Neuronal stem cell (in vitro differentiated cells): ENCODE results near the gene ZFYVE1.

Experiments used
- DNase-seq: peaks from one replicate; pipeline ENCODE4 v3.0.0-alpha.2; 2013; ENCODE audit warnings: low spot score
- H2AFZ ChIP-seq: one replicate; pipeline ENCODE4 v1.6.1; 2013; ENCODE audit warnings: mild to moderate bottlenecking, low read length, inconsistent platforms
- H2AK5ac ChIP-seq: 2 replicates; pipeline ENCODE4 v1.6.1; 2013; ENCODE audit warnings: low read depth, mild to moderate bottlenecking, inconsistent platforms, low read length, moderate library complexity, mixed read lengths
- H2BK120ac ChIP-seq: 2 replicates; pipeline ENCODE4 v1.6.1; 2013; ENCODE audit warnings: low read depth, mild to moderate bottlenecking, inconsistent platforms, low read length, moderate library complexity, mixed read lengths
- H2BK12ac ChIP-seq: one replicate; pipeline ENCODE4 v1.6.1; 2013; ENCODE audit warnings: low read length, inconsistent platforms
- H2BK15ac ChIP-seq: 2 replicates; pipeline ENCODE4 v1.6.1; 2013; ENCODE audit warnings: mild to moderate bottlenecking, low read length, inconsistent platforms, mixed read lengths
- H2BK5ac ChIP-seq: one replicate; pipeline ENCODE4 v1.6.1; 2013; ENCODE audit warnings: inconsistent platforms, mild to moderate bottlenecking, low read length, moderate library complexity
- H3K14ac ChIP-seq: one replicate; pipeline ENCODE4 v1.6.1; 2013; ENCODE audit warnings: low read length, inconsistent platforms
- H3K18ac ChIP-seq: 2 replicates; pipeline ENCODE4 v1.6.1; 2013; ENCODE audit warnings: low read length, inconsistent platforms
- H3K23ac ChIP-seq: 2 replicates; pipeline ENCODE4 v1.6.1; 2013; ENCODE audit warnings: low read depth, mild to moderate bottlenecking, mixed read lengths, low read length, inconsistent platforms; ENCODE audit not compliant: poor library complexity
- H3K27ac ChIP-seq: replicated peaks from 3 replicates; pipeline ENCODE4 v1.5.1; 2013; ENCODE audit warnings: low read length, inconsistent platforms
- H3K27me3 ChIP-seq, 3 experiments: 2 replicates each; pipeline ENCODE4 v1.6.1; 2013; ENCODE audit warnings: low read length in 3 of 3, mild to moderate bottlenecking in 2 of 3, inconsistent platforms in 1 of 3, low read depth in 1 of 3, mixed read lengths in 1 of 3, moderate library complexity in 1 of 3; ENCODE audit not compliant: control insufficient read depth in 3 of 3, insufficient read depth in 3 of 3
- H3K36me3 ChIP-seq, 2 donors: replicated peaks in 1 of 2; 2 replicates each; pipeline ENCODE4 v1.6.1; 2013; ENCODE audit warnings: low read length in 2 of 2; ENCODE audit not compliant: control insufficient read depth in 2 of 2, insufficient read depth in 2 of 2
- H3K4ac ChIP-seq: 2 replicates; pipeline ENCODE4 v1.6.1; 2013; ENCODE audit warnings: inconsistent platforms, mild to moderate bottlenecking, low read length, moderate library complexity
- H3K4me1 ChIP-seq, 2 donors: 1 replicate in 1 of 2; 2 replicates in 1 of 2; pipeline ENCODE4 v1.6.1; 2013; ENCODE audit warnings: low read length in 2 of 2, low read depth in 1 of 2; ENCODE audit not compliant: control insufficient read depth in 2 of 2, insufficient read depth in 1 of 2
- H3K4me2 ChIP-seq: one replicate; pipeline ENCODE4 v1.6.1; 2013; ENCODE audit warnings: mild to moderate bottlenecking, low read length, inconsistent platforms; ENCODE audit not compliant: insufficient read depth, poor library complexity, severe bottlenecking
- H3K4me3 ChIP-seq, 2 donors: 2 replicates each; pipeline ENCODE4 v1.5.1; 2013; ENCODE audit warnings: low read length in 2 of 2, mild to moderate bottlenecking in 2 of 2, inconsistent platforms in 1 of 2, moderate library complexity in 1 of 2
- H3K79me1 ChIP-seq: one replicate; pipeline ENCODE4 v1.6.1; 2013; ENCODE audit warnings: low read depth, mild to moderate bottlenecking, inconsistent platforms, low read length, moderate library complexity
- H3K9ac ChIP-seq: one replicate; pipeline ENCODE4 v1.6.1; 2013; ENCODE audit warnings: mild to moderate bottlenecking, low read depth, low read length, inconsistent platforms; ENCODE audit not compliant: poor library complexity
- H3K9me3 ChIP-seq, 2 donors: replicated peaks in 1 of 2; 2 replicates each; pipeline versions ENCODE3 to v1.6.1; 2013; ENCODE audit warnings: low read length in 2 of 2, mild to moderate bottlenecking in 2 of 2, inconsistent platforms in 1 of 2, low read depth in 1 of 2, mixed read lengths in 1 of 2, moderate library complexity in 1 of 2; ENCODE audit not compliant: control insufficient read depth in 2 of 2, insufficient read depth in 1 of 2
- H4K8ac ChIP-seq: one replicate; pipeline ENCODE4 v1.6.1; 2013; ENCODE audit warnings: low read depth, mild to moderate bottlenecking, inconsistent platforms, low read length, moderate library complexity
- H4K91ac ChIP-seq: one replicate; pipeline ENCODE4 v1.6.1; 2013; ENCODE audit warnings: low read length, low read depth, mild to moderate bottlenecking, inconsistent platforms; ENCODE audit not compliant: poor library complexity
- WGBS, 2 donors: extraction: QIAGEN DNeasy Blood & Tissue Kit; methylation state at CpG; one replicate each; pipeline ENCODE4 v1.1.7; 2013; ENCODE audit warnings: missing lambda C conversion rate in 2 of 2, mixed read lengths in 1 of 2; ENCODE audit not compliant: insufficient read length in 2 of 2, insufficient replicate concordance in 1 of 2; ENCODE audit errors: extremely low coverage in 2 of 2; 5-methylcytosine and 5-hydroxymethylcytosine counted together

Gene ZFYVE1

DNA sequence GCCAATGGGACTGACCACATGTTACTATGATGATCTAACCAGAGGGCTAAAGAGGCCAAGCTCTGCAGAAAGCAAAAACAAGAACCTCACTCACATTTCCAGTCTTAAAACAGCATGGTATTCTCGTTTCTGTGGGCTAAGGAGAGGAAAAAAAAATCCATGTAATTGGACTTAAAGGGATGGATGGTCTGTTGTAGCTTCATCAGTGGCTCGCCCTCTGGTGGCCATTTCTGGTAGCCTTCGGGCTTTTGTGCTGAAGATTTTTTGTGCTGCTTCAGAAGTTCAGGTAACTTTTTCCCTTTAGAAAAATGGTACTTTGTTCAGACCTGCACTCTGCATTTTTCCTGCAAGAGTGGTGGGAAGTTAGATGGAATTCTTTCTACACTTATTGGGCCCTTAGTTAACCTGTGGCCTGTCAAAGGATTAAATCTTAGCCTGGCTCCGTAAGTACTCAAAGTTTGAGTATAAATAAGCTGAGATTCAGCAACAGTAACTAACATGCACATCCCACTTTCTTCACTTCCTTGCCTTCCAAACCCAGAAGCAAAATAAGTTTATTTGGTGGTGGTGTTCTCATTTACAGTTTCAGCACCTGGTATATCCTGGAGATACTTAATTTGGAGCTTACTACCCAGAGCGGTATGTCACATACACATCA, 78.3 kb downstream of the ZFYVE1 start:
- Histone ChIP-seq H3K9ac (no peak overlapping the region), H2BK120ac (no peak overlapping the region), H3K79me1 (no peaks in the 10 kb centered on the region), H4K91ac (no peak overlapping the region), H2AFZ (no peak overlapping the region), H3K4me1 (no peaks in the 10 kb centered on the region), H2BK15ac (no peak overlapping the region), H3K4ac (no peak overlapping the region), H2BK12ac (no peak overlapping the region), H3K4me3 (no peak overlapping the region), H2BK5ac (no peak overlapping the region), H3K23ac (no peak overlapping the region), H4K8ac (no peak overlapping the region), H3K27me3 (no peaks in the 10 kb centered on the region), H3K4me2 (no peak overlapping the region), H3K14ac (no peak overlapping the region), H3K18ac (no peak overlapping the region), H3K27ac (no peak overlapping the region), H2AK5ac (no peak overlapping the region), H3K9me3 (no peaks in the 10 kb centered on the region), H3K36me3 (peaks cover 1 to 5% of the 10 kb centered on the region in 2 donors)
- DNase-seq: peak; percentile 61
- no CpG with 5 or more reads among the region's 5 CpGs for WGBS, 2 donors

DNA sequence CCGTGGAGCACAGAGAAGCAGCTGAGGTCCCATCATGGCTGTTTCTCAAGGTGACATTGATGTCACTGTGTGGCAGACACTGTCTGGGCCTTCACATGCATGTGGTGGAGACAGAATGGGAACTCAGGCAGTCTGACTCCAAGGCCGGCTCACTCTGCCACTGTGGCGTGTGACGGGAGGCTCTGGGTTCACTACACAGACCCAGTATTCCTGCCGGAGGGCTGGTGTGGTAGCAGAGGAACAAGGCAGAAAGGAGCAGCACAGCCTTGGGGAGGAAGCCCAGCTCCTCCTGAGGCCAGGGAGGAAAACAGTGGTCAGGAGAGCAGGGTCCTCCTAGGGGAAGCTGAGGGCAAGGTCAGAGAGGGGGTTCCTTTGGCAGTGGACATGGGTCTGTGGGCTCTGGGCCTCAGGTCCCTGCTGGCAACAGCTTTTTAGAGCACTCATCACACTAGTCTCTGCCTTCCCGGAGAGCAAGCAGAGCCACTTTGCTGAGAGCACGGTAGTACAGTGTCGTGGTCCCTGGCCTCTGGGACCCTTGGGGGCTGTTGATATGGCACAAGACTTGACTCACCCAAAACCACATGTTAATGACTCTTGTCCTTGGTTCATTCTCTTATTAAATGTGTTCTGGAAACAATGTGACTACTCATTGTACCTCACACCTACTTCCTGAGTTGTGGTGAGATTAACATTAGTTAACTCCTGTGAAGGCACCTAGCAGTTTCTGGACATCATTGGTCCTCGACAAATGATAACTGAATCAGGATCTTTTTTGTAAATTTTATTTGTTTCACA, 79.3 kb downstream of the ZFYVE1 start:
- H3K4me2 ChIP-seq: no peak overlapping the region

DNA sequence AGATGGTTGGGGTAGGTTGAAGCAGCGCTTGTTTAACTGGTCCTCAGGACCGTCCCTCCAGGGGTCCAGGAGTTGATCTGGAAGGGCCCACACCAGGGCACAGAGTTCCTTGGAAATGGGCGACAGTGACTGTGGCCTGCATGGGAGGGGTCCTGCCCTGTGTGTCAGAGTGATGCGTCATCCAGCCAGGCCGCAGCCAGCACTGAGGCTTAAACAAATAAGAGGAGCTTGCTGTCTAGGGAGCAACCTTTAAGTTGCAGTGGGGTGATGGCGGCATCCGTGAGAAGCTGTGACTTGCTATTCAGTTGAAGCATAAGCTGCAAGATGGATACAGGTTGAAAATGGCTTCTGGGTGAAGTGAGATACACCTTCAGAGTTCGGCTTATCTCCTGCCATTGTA, 80.4 kb downstream of the ZFYVE1 start:
- WGBS, 2 donors: no CpG with 5 or more reads among the region's 8 CpGs

More for the DNA sequence above, 79.3 kb downstream of the ZFYVE1 start:
- Histone ChIP-seq H3K4me3 (no peak overlapping the region), H3K79me1 (no peaks in the 10 kb centered on the region), H2BK12ac (no peak overlapping the region), H3K4me1 (no peaks in the 10 kb centered on the region), H3K27me3 (no peaks in the 10 kb centered on the region), H2BK5ac (no peak overlapping the region), H3K4ac (no peak overlapping the region), H3K14ac (no peak overlapping the region), H3K36me3 (peaks cover 4 to 14% of the 10 kb centered on the region in 2 donors), H2BK15ac (no peak overlapping the region), H3K23ac (no peak overlapping the region), H3K18ac (no peak overlapping the region), H4K91ac (no peak overlapping the region), H2BK120ac (no peak overlapping the region), H3K9ac (no peak overlapping the region), H2AFZ (no peak overlapping the region), H2AK5ac (no peak overlapping the region), H4K8ac (no peak overlapping the region), H3K9me3 (no peaks in the 10 kb centered on the region), H3K27ac (no peak overlapping the region)
- no peak for DNase-seq
- no CpG with 5 or more reads among the region's 9 CpGs for WGBS, 2 donors

DNA sequence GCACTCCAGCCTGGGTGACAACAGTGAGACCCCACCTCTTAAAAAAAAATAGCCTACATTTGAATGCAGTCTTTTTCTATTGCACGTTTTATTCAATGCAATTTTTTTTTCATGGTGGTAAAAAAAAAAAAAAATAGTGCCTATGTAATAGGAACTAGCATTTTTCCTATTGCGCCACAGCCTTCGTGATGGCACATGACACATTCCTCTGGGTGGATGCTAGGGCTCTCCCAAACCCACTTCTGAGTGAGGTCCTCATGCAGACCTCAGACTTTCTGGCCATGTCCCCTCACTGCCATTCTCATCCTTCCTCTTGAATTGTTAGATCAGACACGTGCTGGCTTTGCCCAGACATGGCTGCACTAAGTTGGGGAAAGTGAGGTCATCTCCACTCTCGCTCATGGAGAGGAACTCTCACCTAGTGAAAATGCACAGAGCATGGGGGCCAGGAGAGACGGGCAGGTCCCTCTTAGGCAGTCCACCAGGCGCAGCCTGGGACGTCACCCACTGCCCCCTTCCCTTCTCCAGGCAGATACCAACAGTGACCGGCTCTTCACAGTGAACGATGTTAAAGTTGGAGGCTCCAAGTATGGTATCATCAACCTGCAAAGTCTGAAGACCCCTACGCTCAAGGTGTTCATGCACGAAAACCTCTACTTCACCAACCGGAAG, 81.4 kb downstream of the ZFYVE1 start:
- no peaks in the 10 kb centered on the region for H3K9me3 ChIP-seq
- no peak overlapping the region for H2AK5ac ChIP-seq
- H3K27ac ChIP-seq: no peak overlapping the region
- no peaks in the 10 kb centered on the region for H3K27me3 ChIP-seq
- no peaks in the 10 kb centered on the region for H3K4me1 ChIP-seq
- no peak overlapping the region for H4K8ac ChIP-seq
- H3K36me3 ChIP-seq: peaks cover 4 to 21% of the 10 kb centered on the region in 2 donors
- peak overlapping the region; percentile 32 for H3K23ac ChIP-seq
- H2BK15ac ChIP-seq: no peak overlapping the region
- H4K91ac ChIP-seq: no peak overlapping the region
- no peak overlapping the region for H2BK12ac ChIP-seq
- no peak overlapping the region for H3K4me2 ChIP-seq
- no peak overlapping the region for H3K9ac ChIP-seq
- H2BK120ac ChIP-seq: no peak overlapping the region
- H3K4me3 ChIP-seq: no peak overlapping the region
- DNase-seq: no peak
- no peak overlapping the region for H2AFZ ChIP-seq
- H2BK5ac ChIP-seq: no peak overlapping the region
- H3K18ac ChIP-seq: no peak overlapping the region
- no CpG with 5 or more reads among the region's 13 CpGs for WGBS, 2 donors
- no peaks in the 10 kb centered on the region for H3K79me1 ChIP-seq
- H3K4ac ChIP-seq: no peak overlapping the region
- peak overlapping the region; percentile 41 for H3K14ac ChIP-seq

More for the DNA sequence above, 80.4 kb downstream of the ZFYVE1 start:
- Histone ChIP-seq H3K36me3 (peaks cover 4 to 21% of the 10 kb centered on the region in 2 donors), H3K4ac (no peak overlapping the region), H2BK12ac (no peak overlapping the region), H3K18ac (no peak overlapping the region), H3K4me1 (no peaks in the 10 kb centered on the region), H2BK120ac (no peak overlapping the region), H3K9me3 (no peaks in the 10 kb centered on the region), H3K14ac (no peak overlapping the region), H3K9ac (no peak overlapping the region), H2AK5ac (no peak overlapping the region), H3K4me2 (no peak overlapping the region), H3K23ac (no peak overlapping the region), H4K91ac (no peak overlapping the region), H2BK15ac (no peak overlapping the region), H3K27ac (no peak overlapping the region), H3K27me3 (no peaks in the 10 kb centered on the region), H2BK5ac (no peak overlapping the region), H4K8ac (no peak overlapping the region), H3K79me1 (no peaks in the 10 kb centered on the region), H3K4me3 (no peak overlapping the region), H2AFZ (no peak overlapping the region)
- no peak for DNase-seq
